Duodenal mucosa (tissue), 2 donors: ENCODE data around the gene HNRNPUL1.

Source experiments
- H3K27ac ChIP-seq: one replicate; pipeline ENCODE4 v1.7.0; 2013; ENCODE audit warnings: low read depth, low read length
- H3K27me3 ChIP-seq, 2 donors: one replicate each; pipeline ENCODE4 v1.7.0; 2013; ENCODE audit warnings: low read length in 2 of 2, control low read depth in 1 of 2; ENCODE audit not compliant: insufficient read depth in 2 of 2, control insufficient read depth in 1 of 2
- H3K36me3 ChIP-seq, 2 donors: one replicate each; pipeline ENCODE4 v1.7.0; 2013; ENCODE audit warnings: low read length in 2 of 2, control low read depth in 1 of 2; ENCODE audit not compliant: insufficient read depth in 2 of 2, control insufficient read depth in 1 of 2
- H3K4me1 ChIP-seq, 2 donors: one replicate each; pipeline ENCODE4 v1.7.0; 2013; ENCODE audit warnings: low read length in 2 of 2, control low read depth in 1 of 2; ENCODE audit not compliant: insufficient read depth in 2 of 2, control insufficient read depth in 1 of 2
- H3K4me3 ChIP-seq, 2 donors: one replicate each; pipeline ENCODE4 v1.7.0; 2013; ENCODE audit warnings: low read length in 2 of 2, low read depth in 1 of 2
- H3K9ac ChIP-seq, 2 donors: one replicate each; pipeline ENCODE4 v1.7.0; 2013; ENCODE audit warnings: low read length in 2 of 2, low read depth in 1 of 2
- H3K9me3 ChIP-seq, 2 donors: one replicate each; pipeline ENCODE4 v1.7.0; 2013; ENCODE audit warnings: low read length in 2 of 2, control low read depth in 1 of 2; ENCODE audit not compliant: control insufficient read depth in 1 of 2

HNRNPUL1 gene

DNA sequence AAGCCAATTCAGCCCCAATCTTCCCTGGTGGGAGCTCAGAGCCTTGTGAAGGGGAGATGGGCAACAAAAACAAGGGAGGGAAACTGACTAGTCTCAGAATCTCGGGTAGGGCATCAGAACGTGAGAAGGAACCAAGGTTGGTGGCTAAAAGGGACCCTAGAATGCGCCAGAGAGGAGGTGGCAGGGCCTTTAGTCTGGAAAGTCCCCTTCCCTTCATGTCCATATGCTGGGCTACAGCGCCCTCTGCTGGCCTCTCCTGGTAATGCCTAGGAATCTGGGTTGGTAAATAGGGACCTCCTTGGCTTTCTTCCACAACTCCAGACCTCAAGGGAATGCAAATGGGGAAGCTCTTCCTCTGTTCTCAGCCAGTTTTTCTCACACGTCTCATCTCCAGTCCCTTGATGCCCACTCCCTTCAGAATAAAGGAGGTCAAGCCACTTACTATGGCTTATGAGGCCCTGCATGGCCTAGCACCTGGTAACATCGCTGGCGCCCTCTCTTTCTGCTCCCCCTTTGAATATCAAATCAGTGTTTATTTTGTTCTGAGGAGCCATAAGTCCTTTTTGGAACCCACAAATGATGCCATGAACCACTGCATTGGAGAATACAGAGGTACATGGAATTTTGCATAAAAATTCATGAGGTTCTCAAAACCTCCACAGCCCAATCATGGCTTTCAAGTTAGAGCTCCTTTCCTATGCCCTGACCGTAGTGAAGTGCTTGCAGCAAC lies 44.4 kb downstream of the HNRNPUL1 start:
- Histone ChIP-seq H3K9ac (peak overlapping the region; percentile 88 to 99), H3K4me3 (peak overlapping the region; percentile 82 to 99), H3K4me1 (peaks cover 28 to 53% of the 10 kb centered on the region in 2 donors), H3K36me3 (peaks cover 28 to 47% of the 10 kb centered on the region in 2 donors), H3K27me3 (no peaks in the 10 kb centered on the region), H3K27ac (peak overlapping the region; percentile 59), H3K9me3 (no peaks in the 10 kb centered on the region)

DNA sequence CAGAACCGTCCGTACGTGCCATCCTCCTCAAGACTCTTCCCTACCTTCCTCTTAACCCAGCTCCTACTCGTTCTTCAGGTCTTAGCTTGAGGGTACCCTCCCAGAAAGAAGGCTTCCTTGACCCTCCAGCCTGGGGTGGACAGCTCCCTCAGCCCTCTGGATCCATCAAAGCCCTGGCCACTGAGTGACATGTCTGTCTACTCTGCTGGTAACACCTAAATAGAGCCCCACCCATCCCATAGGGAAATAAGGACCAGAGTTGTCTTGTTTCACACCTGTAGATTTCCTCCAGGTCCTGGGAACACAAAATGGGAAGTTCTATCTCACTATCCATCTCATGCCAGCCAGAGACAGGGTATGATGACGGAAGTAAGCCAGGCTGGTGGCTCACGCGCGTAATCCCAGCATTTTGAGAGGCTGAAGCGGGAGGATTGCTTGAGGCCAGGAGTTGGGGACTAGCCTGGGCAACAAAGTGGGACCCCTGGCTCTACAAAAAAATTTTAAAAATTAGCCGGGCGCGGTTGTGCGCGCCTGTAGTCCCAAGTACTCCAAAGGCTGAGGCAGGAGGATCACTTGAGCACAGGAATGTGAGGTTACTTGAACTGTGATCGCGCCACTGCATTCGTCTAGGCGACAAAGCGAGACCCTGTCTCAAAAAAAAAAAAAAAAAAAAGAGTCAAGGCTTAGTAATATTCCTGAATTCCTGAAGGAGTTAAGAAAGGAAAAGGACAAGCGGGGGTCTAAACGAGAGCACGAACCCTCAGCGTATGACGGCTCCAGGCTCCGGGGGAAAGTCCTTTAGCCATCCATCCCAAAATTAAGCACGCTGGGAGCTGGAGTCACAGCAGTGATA lies 45.2 kb downstream of the HNRNPUL1 start:
- H3K4me3 ChIP-seq = peak overlapping the region; percentile 82 to 99
- H3K36me3 ChIP-seq = peaks cover 20 to 46% of the 10 kb centered on the region in 2 donors
- H3K9me3 ChIP-seq = no peaks in the 10 kb centered on the region
- H3K4me1 ChIP-seq = peaks cover 26 to 46% of the 10 kb centered on the region in 2 donors
- peak overlapping the region; percentile 93 for H3K27ac ChIP-seq
- H3K9ac ChIP-seq = peak overlapping the region; percentile 88 to 99
- H3K27me3 ChIP-seq = no peaks in the 10 kb centered on the region

DNA sequence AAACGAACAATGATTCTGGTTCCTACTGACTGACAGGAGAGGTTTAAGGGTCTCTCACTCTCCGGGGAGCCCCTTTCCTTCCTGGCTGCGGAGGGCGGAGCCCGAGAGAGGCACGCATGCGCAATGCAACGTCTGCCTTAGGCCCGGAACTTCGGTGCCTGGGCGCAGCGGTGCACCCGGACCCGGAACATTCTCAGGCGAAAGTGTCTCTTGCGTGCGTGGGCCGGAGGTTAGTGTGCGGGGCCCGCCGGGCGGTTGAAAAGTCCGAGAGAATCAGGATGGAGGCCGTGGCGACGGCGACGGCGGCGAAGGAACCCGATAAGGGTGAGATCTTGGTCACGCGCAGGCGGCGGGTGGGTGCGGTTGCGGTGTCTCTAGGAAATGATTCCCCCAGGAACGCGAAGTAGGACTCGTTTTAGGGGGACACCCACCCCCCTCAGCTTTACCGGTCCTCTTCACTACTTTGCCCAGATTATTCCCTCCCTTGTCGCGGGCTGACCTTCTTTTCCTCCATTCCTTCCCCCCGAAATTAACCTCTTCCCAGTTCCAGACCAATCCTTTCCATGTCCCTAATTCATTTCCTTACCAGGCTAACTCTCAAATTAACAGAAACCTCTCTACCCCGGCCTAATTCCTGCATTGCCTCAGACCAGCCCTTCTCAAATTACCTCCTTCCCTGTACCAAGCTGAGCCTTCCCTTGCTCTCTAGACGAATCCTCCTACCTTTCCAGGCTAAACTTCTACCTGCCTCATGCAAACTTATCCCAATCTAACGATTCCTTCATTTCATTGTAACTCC lies 46.1 kb downstream of the HNRNPUL1 start, which contains the start of gene CCDC97:
TSS of gene CCDC97 (plus strand) at position 140 of the 799 bp plus-strand sequence. CDS start at position 279, 139 bp downstream.
- peak within 1 kb of the TSS; percentile 88 to 99 for H3K9ac ChIP-seq
- H3K4me3 ChIP-seq = peak within 1 kb of the TSS; percentile 82 to 99
- H3K4me1 ChIP-seq = peaks cover 23 to 38% of the 10 kb centered on the region in 2 donors
- H3K27me3 ChIP-seq = no peaks in the 10 kb centered on the region
- H3K36me3 ChIP-seq = peaks cover 12 to 37% of the 10 kb centered on the region in 2 donors
- peak within 1 kb of the TSS; percentile 93 for H3K27ac ChIP-seq
- no peaks in the 10 kb centered on the region for H3K9me3 ChIP-seq

DNA sequence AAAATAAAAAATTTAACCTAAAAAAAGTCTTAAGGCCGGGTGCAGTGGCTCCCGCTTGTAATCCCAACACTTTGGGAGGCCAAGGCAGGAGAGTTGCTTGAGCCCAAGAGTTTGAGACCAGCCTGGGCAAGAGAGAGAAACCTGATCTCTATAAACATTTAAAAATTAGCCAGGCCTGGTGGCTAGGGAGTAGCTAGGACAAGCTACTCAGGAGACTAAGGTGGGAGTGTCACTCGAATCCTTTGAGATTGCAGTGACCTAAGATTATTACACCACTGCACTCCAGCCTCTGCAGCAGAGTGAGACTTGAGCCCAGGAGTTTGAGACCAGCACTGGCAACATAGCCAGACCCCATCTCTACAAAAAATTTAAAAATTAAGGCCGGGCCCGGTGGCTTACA lies 46.9 kb downstream of the HNRNPUL1 start:
- Histone ChIP-seq H3K4me1 (peaks cover 23 to 30% of the 10 kb centered on the region in 2 donors), H3K36me3 (peaks cover 8 to 33% of the 10 kb centered on the region in 2 donors), H3K9ac (peak overlapping the region; percentile 88 to 99), H3K27me3 (no peaks in the 10 kb centered on the region), H3K4me3 (peak overlapping the region; percentile 82 to 99), H3K27ac (no peak overlapping the region), H3K9me3 (no peaks in the 10 kb centered on the region)

DNA sequence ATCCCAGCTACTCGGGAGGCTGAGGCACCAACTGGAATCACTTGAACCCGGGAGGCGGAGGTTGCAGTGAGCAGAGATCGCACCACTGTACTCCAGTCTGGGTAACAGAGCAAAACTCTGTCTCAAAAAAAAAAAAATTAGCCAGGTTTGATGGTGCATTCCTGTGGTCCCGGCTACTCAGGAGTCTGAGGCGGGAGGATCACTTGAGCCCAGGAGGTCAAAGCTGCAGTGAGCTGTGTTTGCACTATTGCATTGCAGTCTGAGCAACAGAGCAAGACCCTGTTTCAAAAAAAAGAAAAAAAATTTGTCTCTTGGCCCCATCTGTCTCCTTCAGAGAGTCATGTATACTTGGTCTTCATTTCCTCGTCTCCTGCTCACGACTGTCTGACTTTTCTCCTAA lies 47.4 kb downstream of the HNRNPUL1 start:
- no peak overlapping the region for H3K27ac ChIP-seq
- H3K27me3 ChIP-seq = no peaks in the 10 kb centered on the region
- H3K9ac ChIP-seq = no peak overlapping the region
- no peak overlapping the region for H3K4me3 ChIP-seq
- H3K36me3 ChIP-seq = peaks cover 8 to 33% of the 10 kb centered on the region in 2 donors
- H3K9me3 ChIP-seq = no peaks in the 10 kb centered on the region
- H3K4me1 ChIP-seq = peaks cover 23 to 28% of the 10 kb centered on the region in 2 donors

DNA sequence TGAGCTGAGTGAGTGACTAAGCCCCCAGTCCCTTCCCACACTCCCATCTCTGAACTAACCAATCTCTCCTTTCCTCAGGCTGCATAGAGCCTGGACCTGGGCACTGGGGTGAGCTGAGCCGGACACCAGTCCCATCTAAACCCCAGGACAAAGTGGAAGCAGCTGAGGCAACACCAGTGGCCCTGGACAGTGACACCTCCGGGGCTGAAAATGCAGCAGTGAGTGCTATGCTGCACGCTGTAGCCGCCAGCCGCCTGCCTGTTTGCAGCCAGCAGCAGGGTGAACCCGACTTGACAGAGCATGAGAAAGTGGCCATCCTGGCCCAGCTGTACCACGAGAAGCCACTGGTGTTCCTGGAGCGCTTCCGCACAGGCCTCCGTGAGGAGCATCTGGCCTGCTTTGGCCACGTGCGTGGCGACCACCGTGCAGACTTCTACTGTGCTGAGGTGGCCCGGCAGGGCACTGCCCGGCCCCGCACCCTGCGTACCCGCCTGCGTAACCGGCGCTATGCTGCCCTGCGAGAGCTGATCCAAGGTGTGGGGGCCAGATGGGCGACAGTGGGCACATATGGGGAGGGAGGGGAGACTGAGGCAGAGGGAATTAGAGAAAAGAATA lies 52.2 kb downstream of the HNRNPUL1 start:
- Histone ChIP-seq H3K4me3 (no peak overlapping the region), H3K36me3 (peaks cover 43 to 61% of the 10 kb centered on the region in 2 donors), H3K9me3 (no peaks in the 10 kb centered on the region), H3K4me1 (peaks cover 0 to 2% of the 10 kb centered on the region in 2 donors), H3K27ac (no peak overlapping the region), H3K27me3 (no peaks in the 10 kb centered on the region), H3K9ac (no peak overlapping the region)

DNA sequence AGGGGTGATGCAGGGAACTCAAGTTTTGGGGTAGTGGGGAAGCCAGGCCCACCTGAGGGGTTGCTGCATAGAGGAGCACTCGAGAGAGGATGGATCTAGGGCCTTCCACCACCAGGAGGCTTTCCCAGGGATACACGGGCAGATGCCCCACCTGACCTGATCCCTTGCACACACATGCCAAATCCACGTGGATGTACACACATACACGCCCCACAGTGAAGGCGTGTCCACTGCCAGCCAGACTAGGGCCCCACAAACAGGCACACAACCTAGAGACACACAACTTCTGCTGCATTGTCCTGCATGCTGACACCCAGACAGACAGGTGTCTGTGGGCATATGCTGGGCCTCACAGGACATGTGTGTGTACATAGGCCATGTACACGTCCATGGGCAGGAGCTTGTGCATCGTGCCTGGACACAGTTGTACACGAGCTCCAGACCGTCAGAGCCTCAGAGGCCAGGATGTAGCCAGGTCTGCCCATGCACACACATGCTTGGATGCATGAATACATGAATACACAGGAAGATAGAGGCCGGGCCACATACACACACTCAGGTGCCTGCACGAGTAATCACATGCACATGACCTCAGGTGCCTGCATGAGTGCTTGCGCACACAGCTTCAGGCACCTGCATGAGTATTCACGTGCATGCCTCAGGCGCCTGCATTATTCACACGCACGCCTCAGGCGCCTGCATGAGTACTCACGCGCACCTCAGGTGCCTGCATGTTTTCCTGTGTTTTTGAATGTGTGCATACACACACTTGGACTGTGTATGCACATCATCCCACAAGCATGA lies 54.7 kb downstream of the HNRNPUL1 start:
- Histone ChIP-seq H3K9me3 (no peaks in the 10 kb centered on the region), H3K27ac (no peak overlapping the region), H3K4me1 (peaks cover 10 to 15% of the 10 kb centered on the region in 2 donors), H3K27me3 (no peaks in the 10 kb centered on the region), H3K9ac (no peak overlapping the region), H3K36me3 (peaks cover 43 to 56% of the 10 kb centered on the region in 2 donors), H3K4me3 (no peak overlapping the region)

DNA sequence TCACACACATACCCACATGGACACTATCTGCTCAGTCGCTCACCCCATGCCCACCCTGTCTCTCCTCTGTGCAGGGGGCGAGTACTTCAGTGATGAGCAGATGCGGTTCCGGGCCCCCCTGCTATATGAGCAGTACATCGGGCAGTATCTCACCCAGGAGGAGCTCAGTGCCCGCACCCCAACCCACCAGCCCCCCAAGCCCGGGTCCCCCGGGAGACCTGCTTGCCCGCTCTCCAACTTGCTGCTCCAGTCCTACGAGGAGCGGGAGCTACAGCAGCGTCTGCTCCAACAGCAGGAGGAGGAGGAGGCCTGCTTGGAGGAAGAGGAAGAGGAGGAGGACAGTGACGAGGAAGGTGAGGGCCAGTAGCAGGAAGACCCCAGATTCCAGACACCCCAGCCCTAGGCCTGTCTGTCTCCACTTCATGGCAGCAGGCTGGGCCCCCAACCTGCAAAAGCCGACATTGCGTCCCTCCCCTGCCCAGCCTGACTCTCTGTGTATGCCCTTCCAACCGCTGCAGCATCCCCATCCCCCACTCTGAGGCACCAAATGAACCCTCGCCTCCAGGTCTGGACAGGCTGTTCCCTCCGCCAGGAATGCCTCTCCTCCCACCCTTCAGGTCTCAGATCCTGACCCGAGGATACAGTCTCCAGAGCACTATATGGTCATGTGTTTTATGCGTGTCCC lies 55.5 kb downstream of the HNRNPUL1 start:
- H3K9me3 ChIP-seq = no peaks in the 10 kb centered on the region
- H3K4me3 ChIP-seq = no peak overlapping the region
- H3K9ac ChIP-seq = no peak overlapping the region
- no peak overlapping the region for H3K27ac ChIP-seq
- H3K4me1 ChIP-seq = peaks cover 17 to 22% of the 10 kb centered on the region in 2 donors
- peaks cover 43 to 52% of the 10 kb centered on the region in 2 donors for H3K36me3 ChIP-seq
- H3K27me3 ChIP-seq = no peaks in the 10 kb centered on the region
